Testis (tissue), 2 donors: ENCODE results near the gene TRIO.

Source experiments
- POLR2A ChIP-seq: fragments of 450-650 bp; IDR thresholded peaks from one replicate; pipeline ENCODE4 v1.6.1; 2017; ENCODE audit warnings: antibody characterized with exemption, mild to moderate bottlenecking, moderate library complexity
- TF ChIP-seq, protein P1 (sequence below), 3 experiments: fragments of 450-650 bp in 2 of 3; fragments of 200-600 bp in 1 of 3; sonication (generic) in 1 of 3; IDR thresholded peaks; one replicate each; pipeline ENCODE4 v1.5.1; 2016 to 2019; ENCODE audit warnings: antibody characterized with exemption in 3 of 3, mild to moderate bottlenecking in 2 of 3, moderate library complexity in 1 of 3

DNA sequence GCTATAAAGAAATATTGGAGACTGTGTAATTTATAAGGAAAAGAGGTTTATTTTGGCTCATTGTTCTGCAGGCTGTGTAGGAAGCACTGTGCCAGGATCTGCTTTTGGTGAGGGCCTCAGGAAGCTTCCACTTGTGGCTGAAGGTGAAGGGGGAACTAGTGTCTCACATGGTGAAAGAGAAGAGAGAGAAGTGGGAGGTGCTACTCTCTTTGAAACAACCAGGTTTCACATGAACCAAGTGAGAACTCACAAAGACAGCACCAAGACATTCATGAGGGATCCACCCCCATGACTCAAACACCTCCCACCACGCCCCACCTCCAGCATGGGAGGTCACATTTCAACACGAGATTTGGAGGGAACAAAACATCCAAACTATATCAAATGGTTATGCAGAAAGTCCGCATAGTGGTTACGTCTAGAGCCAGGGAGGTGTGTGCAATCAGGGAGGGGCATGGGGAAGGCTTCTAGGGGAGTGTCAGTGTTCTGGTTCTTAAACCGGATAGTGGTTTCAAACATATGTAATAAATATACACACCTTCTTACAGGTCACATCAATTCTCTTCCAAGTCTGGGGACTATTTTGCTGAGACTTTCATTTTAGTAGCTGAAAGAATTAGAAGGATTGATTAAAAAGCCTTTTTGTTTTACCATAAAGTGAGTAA lies 113.0 kb downstream of the TRIO start:
- TF ChIP-seq, protein P1, sequence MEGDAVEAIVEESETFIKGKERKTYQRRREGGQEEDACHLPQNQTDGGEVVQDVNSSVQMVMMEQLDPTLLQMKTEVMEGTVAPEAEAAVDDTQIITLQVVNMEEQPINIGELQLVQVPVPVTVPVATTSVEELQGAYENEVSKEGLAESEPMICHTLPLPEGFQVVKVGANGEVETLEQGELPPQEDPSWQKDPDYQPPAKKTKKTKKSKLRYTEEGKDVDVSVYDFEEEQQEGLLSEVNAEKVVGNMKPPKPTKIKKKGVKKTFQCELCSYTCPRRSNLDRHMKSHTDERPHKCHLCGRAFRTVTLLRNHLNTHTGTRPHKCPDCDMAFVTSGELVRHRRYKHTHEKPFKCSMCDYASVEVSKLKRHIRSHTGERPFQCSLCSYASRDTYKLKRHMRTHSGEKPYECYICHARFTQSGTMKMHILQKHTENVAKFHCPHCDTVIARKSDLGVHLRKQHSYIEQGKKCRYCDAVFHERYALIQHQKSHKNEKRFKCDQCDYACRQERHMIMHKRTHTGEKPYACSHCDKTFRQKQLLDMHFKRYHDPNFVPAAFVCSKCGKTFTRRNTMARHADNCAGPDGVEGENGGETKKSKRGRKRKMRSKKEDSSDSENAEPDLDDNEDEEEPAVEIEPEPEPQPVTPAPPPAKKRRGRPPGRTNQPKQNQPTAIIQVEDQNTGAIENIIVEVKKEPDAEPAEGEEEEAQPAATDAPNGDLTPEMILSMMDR (IDR thresholded peaks at IDR 0.05), result no peak
- no peak for TF ChIP-seq POLR2A
